Raji (cell line): Measurements from ENCODE around the gene CEACAM1.

Experiments
- POLR2A ChIP-seq: IDR thresholded peaks from 2 replicates; pipeline ENCODE4 v1.6.1; 2011; ENCODE audit warnings: low read depth, low read length, control low read depth; ENCODE audit not compliant: insufficient read depth

The CEACAM1 gene

GRCh38 chr19:42552086-42553065 is 24.1 kb upstream of the CEACAM1 start:
- TF ChIP-seq POLR2A = no peak

DNA sequence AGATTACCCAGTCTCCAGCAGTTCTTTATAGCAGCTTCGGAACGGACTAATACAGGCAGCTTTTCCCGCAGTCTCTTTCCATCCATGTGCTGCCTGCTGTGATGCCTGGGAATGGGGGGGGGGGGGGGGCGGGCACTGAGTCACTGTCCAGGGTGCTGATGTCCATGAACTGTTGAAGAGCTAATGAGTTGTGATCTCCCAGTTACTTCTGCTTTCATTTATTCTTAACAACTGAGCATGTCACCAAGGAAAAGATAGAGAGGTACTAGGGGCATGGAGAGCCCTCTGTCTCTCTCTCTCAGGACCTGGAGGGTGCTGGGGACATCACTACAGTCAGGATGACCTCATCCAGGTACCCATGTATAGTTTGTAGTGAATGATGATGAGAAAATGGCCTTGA is 20.3 kb upstream of the CEACAM1 start:
- no peak for TF ChIP-seq POLR2A

GRCh38 chr19:42547929-42548328 is 19.6 kb upstream of the CEACAM1 start:
- no peak for TF ChIP-seq POLR2A

GRCh38 chr19:42546831-42547500 is 18.7 kb upstream of the CEACAM1 start:
- no peak for TF ChIP-seq POLR2A

DNA sequence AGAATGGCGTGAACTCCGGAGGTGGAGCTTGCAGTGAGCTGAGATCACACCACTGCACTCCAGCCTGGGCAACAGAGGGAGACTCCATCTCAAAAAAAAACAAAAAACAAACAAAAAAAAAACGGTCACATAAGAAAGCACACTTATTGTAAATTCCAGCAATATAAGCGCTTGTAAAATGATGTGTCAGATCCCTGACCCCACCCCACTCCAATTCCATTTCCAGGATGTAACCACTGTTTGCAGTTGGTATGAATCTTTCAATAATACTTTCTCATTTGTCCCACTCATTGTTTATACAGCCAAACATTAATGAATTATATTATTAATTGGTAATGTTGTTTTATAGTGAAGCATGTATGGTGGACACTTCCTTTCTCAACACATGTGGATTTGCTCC is 15.9 kb upstream of the CEACAM1 start:
- TF ChIP-seq POLR2A = no peak

GRCh38 chr19:42542791-42543190 is 14.5 kb upstream of the CEACAM1 start:
- TF ChIP-seq POLR2A = no peak

- no peak for TF ChIP-seq POLR2A
Measured at GRCh38 chr19:42540071-42540553, 11.8 kb upstream of the CEACAM1 start.

GRCh38 chr19:42538841-42539709 is 10.8 kb upstream of the CEACAM1 start:
- TF ChIP-seq POLR2A = no peak

- no peak for TF ChIP-seq POLR2A
Measured at GRCh38 chr19:42534391-42534790, 6.1 kb upstream of the CEACAM1 start.

- TF ChIP-seq POLR2A = no peak
Measured at GRCh38 chr19:42532891-42533290, 4.6 kb upstream of the CEACAM1 start.

DNA sequence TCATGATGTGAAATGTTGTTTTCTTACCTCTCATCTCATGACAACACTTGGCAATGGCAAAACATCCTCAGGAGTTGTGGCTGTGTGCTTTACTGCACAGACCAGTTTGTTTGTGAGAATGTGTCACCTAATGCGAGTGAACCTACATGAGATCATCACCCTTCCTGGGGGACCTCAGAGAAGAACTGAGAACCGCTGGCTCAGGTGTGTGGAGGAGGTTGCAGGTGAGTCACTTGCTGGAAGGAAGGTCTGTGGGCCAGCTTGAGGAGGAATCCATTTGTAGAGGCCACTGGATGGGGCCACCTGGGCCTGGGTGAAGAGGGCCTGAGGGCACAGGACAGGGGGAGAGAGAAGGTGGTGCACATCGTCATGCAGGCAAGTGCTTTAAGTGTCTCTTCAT is 3.0 kb upstream of the CEACAM1 start:
- no peak for TF ChIP-seq POLR2A

- no peak for TF ChIP-seq POLR2A
Measured at GRCh38 chr19:42529248-42529764, 1.0 kb upstream of the CEACAM1 start.

DNA sequence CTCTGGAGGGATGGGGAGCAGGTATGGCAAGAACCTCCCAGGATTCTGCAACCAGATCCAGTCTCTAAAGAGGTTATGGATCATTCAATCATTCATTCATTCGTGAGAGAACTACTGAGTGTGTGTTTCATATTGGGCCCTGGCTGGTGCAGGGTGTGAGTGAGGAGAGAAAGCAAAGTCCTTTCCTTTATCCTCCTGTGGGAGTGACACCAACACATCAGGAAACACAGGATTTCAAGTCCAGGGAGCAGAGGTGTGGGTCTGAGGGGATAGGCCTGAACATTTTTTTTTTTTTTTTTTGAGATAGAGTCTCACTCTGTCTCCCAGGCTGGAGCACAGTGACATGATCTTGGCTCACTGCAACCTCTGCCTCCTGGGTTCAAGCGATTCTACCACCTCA is 3.3 kb downstream of the CEACAM1 start:
- no peak for TF ChIP-seq POLR2A

DNA sequence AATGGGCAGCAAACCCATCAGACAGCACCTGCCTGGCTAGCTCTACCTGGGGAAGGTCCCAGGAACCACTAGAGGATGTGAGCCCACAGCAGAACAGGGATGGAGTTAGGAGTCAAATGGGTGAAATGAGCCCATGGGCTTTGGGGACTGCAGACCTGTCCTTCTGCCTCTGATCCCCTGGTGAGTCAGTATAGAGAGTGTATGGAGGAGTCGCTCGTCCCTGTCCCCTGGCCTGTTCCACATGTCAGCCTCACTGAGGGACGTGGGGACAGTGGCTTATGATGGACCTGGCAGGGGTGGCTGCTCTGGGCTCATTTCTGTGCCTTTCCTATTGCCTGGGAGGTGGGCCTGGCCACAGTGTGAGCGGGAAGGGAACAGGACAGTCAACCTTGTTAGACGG is 4.0 kb downstream of the CEACAM1 start:
- TF ChIP-seq POLR2A = no peak

GRCh38 chr19:42521346-42522030 is 6.8 kb downstream of the CEACAM1 start:
- no peak for TF ChIP-seq POLR2A

DNA sequence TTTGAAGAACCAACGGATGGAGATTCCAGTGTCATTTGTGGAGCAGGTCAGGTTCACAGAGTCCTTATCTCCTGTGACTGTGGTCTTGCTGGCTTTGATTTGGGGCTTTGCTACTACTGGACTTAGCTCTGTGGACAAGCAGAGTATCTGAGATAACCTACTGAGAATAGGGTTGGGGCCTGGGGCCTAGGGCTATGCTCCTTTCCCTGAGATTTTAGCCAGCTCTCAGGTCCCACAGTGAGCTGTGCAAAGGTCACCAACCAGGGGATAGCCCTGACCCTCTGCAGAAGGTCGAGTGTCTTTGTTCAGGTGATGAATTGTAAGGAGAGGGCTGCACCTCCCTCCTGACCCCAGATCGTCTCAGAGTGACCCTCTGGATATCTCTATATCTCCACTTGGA is 9.2 kb downstream of the CEACAM1 start:
- TF ChIP-seq POLR2A = no peak
